Epithelial cell of proximal tubule (primary cell): ENCODE measurements around the gene TRPC4. TPM values are rescaled to one million over a fixed set of nuclear protein-coding genes. Genes with fewer than 3 reads are reported as not detected.

Source experiments
- DNase-seq: peaks from one replicate; pipeline ENCODE4 v3.0.0-alpha.2; 2011; ENCODE audit warnings: low read depth
- H3K4me3 ChIP-seq: 2 replicates; pipeline ENCODE4 v1.5.1; 2011; ENCODE audit warnings: low read depth, mild to moderate bottlenecking, low read length
- total RNA-seq: library from RNA; depleted of rRNA; stranded (reverse); fragments of >200 nt; gene quantifications from 2 replicates; pipeline ENCODE4 v1.2.3, GENCODE V29; 2015
- TF ChIP-seq, protein P1 (sequence below): conservative IDR thresholded peaks from 2 replicates; pipeline ENCODE4 v1.5.1; 2012; ENCODE audit warnings: low read depth, mild to moderate bottlenecking, low read length

The TRPC4 gene
- total RNA-seq, 1 donor from 2014 or later = 2.4 TPM

DNA sequence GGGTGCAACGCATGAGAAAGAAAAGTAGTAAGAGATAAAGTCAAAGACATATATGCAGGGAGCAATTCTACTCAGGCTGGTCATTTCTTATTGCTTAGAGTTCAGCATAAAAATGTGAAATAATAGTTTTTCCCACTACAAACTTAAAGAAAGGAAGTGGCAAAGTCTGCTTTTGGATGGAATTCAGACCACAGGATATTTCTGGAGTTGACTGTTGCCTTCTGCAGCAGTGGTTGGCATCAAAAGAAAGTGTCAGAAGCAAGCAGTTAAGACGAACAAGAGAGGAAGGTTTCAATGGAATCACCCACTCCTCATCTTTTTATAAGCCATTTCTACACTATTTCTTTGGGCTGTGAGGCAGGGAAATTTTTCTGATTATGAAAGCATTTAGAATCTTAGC is 36.2 kb upstream of the TRPC4 start:
- DNase-seq = no peak
- TF ChIP-seq, protein P1, sequence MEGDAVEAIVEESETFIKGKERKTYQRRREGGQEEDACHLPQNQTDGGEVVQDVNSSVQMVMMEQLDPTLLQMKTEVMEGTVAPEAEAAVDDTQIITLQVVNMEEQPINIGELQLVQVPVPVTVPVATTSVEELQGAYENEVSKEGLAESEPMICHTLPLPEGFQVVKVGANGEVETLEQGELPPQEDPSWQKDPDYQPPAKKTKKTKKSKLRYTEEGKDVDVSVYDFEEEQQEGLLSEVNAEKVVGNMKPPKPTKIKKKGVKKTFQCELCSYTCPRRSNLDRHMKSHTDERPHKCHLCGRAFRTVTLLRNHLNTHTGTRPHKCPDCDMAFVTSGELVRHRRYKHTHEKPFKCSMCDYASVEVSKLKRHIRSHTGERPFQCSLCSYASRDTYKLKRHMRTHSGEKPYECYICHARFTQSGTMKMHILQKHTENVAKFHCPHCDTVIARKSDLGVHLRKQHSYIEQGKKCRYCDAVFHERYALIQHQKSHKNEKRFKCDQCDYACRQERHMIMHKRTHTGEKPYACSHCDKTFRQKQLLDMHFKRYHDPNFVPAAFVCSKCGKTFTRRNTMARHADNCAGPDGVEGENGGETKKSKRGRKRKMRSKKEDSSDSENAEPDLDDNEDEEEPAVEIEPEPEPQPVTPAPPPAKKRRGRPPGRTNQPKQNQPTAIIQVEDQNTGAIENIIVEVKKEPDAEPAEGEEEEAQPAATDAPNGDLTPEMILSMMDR = no peak
- no peak overlapping the region for H3K4me3 ChIP-seq

- TF ChIP-seq, protein P1 = no peak
- no peak for DNase-seq
These were observed 30.2 kb upstream of the TRPC4 start for GRCh38 chr13:37899753-37900152.

GRCh38 chr13:37893321-37893720 is 23.7 kb upstream of the TRPC4 start:
- no peak overlapping the region for H3K4me3 ChIP-seq
- DNase-seq = no peak
- TF ChIP-seq, protein P1 = no peak

More at GRCh38 chr13:37899753-37900152, 30.2 kb upstream of the TRPC4 start:
- no peak overlapping the region for H3K4me3 ChIP-seq

DNA sequence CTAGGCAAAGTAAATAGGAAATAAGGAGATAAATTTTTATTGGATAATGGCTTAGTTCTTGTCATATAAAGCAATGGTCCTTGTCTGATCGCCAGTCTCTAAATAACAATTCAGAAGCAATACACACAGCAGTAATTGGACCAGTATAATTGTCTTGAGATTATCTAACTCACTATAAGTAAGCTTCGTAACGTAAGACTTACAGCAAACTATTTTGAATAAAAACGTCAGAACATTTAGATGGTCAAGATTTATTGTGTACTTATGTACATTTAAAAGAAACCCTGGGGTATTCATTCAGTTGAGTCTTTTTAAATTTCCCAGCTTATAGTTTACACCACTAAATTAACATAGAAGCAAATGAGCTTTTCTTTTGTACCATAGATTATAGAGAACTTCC is 20.2 kb upstream of the TRPC4 start:
- TF ChIP-seq, protein P1 = no peak
- DNase-seq = no peak
- H3K4me3 ChIP-seq = no peak overlapping the region

- DNase-seq = no peak
- TF ChIP-seq, protein P1 = no peak
- no peak overlapping the region for H3K4me3 ChIP-seq
These were observed 19.5 kb upstream of the TRPC4 start for GRCh38 chr13:37889102-37889501.

GRCh38 chr13:37886879-37887278 is 17.3 kb upstream of the TRPC4 start:
- H3K4me3 ChIP-seq = no peak overlapping the region
- TF ChIP-seq, protein P1 = no peak
- no peak for DNase-seq

- DNase-seq = no peak
- TF ChIP-seq, protein P1 = no peak
- H3K4me3 ChIP-seq = no peak overlapping the region
These were observed 15.1 kb upstream of the TRPC4 start for GRCh38 chr13:37884674-37885073.
